NOMO-1 (cell line): ENCODE results near the gene KCND3.

Experiments
- DNase-seq, 2 experiments: peaks; one replicate each; lab custom pipeline; 2025; ENCODE audit not compliant: unreplicated experiment in 2 of 2; lab: John Stamatoyannopoulos, UW

KCND3 gene

GRCh38 chr1:111988743-111989453, 570 bp downstream of the KCND3 start:
- DNase-seq, result no peak

- DNase-seq, result no peak
These were observed 1.1 kb downstream of the KCND3 start for GRCh38 chr1:111988377-111988742.

- DNase-seq, result no peak
These were observed 2.0 kb downstream of the KCND3 start for GRCh38 chr1:111987502-111987901.

GRCh38 chr1:111983500-111983899, 6.0 kb downstream of the KCND3 start:
- DNase-seq, result no peak

GRCh38 chr1:111982428-111982827, 7.0 kb downstream of the KCND3 start:
- no peak for DNase-seq

GRCh38 chr1:111981871-111982270, 7.6 kb downstream of the KCND3 start:
- no peak for DNase-seq

- DNase-seq, result no peak
These were observed 8.4 kb downstream of the KCND3 start for GRCh38 chr1:111981090-111981489.

GRCh38 chr1:111980686-111981085, 8.8 kb downstream of the KCND3 start:
- no peak for DNase-seq

GRCh38 chr1:111978695-111979094, 10.8 kb downstream of the KCND3 start:
- no peak for DNase-seq

- no peak for DNase-seq
These were observed 12.1 kb downstream of the KCND3 start for GRCh38 chr1:111977378-111977777.

GRCh38 chr1:111976842-111977241, 12.6 kb downstream of the KCND3 start:
- DNase-seq, result no peak

GRCh38 chr1:111976332-111976731, 13.1 kb downstream of the KCND3 start:
- no peak for DNase-seq

GRCh38 chr1:111973150-111973790, 16.2 kb downstream of the KCND3 start:
- DNase-seq, result no peak

- no peak for DNase-seq
These were observed 18.1 kb downstream of the KCND3 start for GRCh38 chr1:111971396-111971795.

- no peak for DNase-seq
These were observed 21.0 kb downstream of the KCND3 start for GRCh38 chr1:111968511-111968910.

- DNase-seq, result no peak
These were observed 21.6 kb downstream of the KCND3 start for GRCh38 chr1:111967886-111968285.

- DNase-seq, result no peak
These were observed 22.3 kb downstream of the KCND3 start for GRCh38 chr1:111967067-111967690.

- no peak for DNase-seq
These were observed 23.6 kb downstream of the KCND3 start for GRCh38 chr1:111965781-111966443.

GRCh38 chr1:111963985-111964738, 25.3 kb downstream of the KCND3 start:
- no peak for DNase-seq

- no peak for DNase-seq
These were observed 27.5 kb downstream of the KCND3 start for GRCh38 chr1:111961773-111962565.
